Kidney glomerular epithelial cell (primary cell): ENCODE data around the gene PSMF1.

Source experiments
- DNase-seq: peaks from one replicate; lab custom pipeline; 2025; lab: John Stamatoyannopoulos, UW

The PSMF1 gene

DNA sequence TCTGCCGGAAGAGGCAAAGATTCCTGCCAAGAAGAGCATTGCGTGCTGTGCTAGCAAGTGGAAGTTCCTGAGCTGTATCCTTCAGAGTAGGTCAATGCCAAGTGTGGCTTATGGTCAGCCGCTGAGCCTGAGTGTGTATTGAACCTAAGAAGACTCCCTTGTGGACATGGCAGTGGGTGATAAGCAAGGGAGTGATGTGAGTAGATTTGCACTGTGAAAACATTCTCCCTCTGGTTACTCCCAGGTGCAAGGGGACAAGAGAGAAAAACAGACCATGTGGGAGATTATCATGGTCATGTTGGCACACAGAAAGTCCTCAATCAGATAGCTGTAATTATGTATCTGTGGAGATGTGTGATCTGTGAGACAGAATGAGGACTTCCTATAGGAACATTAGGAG is 72.4 kb downstream of the PSMF1 start:
- no peak for DNase-seq

DNA sequence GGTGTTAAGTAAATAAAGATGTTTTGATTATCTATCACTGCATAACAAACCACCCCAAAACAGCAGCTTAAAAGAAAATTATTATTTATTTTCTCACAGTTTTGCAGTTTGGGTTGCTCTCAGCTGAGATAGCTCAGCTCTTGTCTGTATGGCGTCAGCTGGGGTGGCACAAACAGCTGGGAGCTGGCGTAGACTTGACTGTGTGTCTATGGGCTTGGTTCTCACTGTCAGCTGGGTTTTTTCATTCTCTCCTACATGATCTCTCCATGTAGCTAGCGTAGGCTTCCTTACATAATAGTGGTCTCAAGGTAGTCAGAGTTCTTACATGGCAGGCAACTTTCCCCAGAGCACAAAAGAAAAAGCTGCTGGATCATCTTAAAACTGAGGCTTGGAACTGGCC is 72.9 kb downstream of the PSMF1 start:
- no peak for DNase-seq

DNA sequence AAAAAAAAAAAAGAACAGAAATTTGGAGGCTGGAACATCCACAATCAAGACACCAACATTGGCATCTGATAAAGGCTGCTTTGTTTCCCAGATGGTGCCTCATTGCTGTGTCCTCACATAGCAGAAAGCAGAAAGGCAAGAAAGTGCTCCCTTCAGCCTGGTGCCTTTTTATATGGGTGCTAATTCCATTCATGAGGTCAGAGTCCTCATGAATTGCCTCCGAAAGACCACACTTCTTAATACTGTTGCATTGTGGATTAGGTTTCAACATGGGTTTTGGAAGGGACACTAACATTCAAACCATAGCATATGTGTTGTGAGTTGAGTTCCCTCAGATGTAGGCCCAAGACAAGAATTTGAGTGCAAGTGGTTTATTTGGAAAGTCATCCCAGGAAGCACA is 76.8 kb downstream of the PSMF1 start:
- DNase-seq = no peak

DNA sequence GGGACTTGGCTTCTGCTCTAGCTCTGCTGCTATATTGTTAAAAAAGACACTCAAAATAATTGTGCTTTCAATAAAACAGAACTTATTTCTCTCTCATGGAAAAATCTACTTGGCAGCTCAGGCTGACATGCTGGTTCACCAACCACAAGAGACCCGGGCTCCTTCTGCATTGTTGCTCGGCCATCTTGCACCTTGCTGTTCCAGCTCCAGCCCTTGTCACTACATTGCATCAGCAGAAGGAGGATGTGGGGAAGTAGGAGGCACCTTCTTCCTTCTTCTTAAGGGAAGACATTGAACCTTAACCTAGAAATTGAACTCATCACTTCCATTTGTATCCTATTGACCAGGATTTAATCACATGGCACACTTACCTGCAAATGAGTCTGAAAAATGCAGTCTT is 78.2 kb downstream of the PSMF1 start:
- no peak for DNase-seq

DNA sequence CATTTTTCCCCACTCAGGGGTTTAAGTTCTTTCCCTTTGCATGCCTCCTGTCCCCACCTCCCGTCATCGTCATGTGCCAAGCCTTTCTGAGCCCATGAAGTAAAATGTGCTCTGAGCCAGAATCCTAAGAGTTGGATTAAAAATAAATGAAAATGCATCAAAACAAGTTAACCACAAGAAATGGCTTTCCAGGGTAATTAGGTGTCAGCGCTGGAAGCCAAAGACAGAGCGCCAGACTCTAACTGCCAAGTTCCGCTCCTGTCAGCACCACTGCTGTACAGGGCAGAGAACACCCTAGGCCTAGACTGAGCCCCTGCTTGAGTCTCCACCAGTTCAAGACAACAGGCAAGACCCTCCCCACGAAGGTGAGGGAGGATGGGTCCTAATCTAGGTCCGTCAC is 79.4 kb downstream of the PSMF1 start:
- DNase-seq = no peak

DNA sequence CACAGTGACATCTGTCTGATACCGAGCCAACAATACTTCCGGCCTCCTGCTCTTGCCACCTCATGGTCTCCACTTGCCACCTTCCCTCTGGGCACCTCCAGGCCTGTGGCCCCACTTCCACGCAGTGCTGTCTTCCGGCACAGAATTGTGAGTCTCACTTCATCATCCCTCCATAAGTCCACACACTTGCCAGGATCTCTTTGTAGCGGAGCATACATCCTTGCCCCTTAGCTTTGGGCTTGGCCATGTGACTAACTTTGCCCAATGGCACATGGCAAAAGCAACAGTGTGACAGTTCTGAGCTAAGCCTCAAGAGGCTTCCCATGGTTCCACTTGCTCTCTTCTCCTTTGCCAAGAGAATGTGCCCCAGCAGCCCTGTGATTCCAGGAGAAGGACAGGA is 80.3 kb downstream of the PSMF1 start:
- DNase-seq = no peak

DNA sequence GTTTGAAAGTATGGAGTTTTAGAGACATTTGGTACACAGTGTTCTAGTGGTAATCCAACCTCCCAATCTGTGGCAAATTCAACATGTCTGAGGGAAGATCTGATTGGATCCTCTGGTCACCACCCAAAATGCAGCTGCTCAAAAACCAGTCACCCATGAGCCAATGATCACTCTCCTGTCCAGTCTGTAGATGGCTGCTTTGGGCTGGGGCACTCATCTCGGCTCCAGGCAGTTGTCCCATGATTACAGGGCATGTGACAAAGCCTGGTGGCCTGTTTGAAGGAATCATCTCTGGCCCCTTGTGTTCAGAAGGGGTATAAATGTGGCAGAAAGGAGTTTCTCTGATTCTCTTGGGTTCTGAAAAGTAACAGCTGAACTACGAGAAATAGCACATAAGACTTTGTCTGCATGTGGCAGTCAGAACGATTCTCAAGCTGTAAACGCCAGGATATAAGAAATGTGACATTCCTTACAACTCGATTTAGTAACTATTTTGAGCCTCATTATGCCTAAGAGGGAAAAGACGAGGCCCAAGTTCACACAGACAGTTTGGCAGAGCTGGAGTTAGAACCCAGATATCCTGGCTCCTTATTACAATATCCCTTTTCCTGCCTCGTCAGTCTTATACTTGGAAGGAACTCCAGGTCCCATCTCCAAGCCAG is 80.9 kb downstream of the PSMF1 start:
- DNase-seq = no peak

DNA sequence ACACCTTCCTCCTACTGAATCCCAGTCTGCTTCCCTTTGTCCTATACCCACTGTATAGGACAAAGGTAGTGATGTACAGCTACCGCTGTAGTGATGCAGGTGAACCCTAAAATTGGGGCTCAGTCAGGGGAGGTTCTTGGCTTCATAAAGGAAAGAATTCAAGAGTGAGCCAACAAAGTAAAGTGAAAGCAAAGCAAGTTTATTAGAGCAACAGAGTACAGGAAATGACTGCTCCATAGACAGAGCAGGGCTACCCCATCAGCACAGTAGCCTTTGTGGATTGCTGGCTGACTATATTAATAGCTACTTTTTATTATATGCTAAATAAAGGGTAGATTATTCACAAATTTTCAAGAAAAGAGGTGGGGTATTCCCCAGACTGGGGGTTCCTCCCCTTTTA is 81.6 kb downstream of the PSMF1 start:
- no peak for DNase-seq

DNA sequence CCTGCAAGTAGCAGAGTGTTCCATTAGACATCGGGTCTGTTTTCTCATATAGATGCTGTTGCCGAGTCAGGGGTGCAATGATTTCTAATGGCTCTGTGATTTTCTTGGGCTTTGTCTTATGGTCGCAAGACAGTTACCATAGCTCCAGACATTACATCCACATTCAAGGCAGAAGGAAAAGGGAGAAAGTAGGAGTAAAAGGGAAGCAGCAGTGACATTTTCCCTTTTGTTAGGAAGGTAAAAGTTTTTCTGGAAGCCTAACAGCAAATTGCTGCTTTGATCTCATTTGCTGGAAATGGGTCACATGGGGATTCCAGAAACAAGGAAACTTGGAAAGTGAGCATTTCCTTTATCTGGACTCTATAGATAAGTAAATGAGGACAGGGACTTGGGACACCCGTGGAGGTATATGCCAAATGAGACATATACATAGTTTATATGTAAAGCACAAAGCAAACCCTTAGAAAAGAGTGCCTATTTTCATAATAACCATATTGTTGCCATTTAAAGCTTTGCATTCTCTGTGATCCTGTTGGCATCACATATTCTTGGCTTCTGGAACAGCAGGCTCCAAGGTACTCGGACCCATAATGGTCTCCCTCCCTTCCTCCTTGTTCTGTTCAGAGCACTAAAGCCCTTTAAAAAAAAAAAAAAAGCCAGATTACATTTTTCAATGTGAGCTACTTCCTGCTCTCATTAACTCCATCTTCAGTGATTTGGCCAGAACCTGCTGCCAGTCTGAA is 84.5 kb downstream of the PSMF1 start, which contains the start of gene C20orf202:
C20orf202 (plus strand) TSS at position 693 of the 743 bp plus-strand sequence. CDS start 132 bp downstream, outside the sequence.
- no peak for DNase-seq

DNA sequence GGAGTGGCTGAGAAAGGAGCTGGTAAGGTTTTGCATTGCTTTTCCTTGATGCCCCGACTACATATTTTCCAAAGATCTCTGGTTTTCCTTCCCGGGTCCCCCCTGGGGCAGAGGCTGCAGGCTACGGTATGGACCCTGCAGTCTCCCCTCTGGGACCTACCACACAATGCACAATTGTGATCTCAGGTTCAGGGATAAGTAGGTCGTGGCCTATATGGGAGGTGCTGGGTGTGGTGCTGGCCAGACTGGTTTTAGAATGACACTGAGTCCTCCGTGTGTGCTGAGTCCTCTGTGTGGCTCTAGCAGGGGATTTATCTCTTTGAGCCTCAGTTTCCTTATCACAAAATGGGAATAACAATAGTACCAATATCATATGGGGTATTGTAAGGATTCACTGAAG is 85.2 kb downstream of the PSMF1 start:
- DNase-seq = no peak

DNA sequence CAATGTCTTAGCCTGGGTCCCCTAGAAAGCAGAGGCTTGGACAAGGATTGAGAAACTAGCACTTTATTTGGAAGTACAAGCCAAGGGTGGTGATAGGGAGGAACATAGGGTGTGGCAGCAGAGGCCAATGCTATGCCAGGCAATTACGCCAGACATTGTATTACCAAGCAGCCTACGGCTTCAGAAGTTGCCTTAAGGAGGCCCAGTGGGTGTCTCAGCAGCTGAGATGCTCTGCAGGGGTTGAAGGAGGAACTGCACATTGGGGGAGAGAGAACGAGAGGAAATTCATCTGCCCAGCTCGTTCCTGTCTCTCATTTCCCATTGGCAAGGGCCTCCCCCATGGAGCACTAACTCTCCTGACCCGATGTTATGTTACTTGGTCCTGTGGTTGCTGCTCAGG is 85.7 kb downstream of the PSMF1 start:
- no peak for DNase-seq

DNA sequence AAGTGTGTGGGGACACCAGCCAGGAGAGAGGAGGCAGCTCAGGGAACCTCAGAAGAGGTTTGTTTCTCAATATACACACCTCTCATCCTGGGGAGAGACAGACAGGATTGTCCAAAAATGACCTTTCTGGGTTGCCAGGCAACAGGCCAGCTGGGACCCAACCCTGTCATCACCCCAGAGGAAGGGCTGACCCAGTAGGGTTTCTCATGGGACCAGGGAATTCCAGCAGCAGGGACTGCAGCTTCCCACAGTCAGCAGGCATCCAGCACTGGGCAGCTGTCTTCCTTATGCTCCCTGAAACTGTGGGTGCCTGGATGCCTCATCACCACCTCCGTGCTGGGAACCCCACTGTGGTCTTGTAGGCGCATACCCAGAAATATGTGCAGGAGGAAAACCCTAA is 86.2 kb downstream of the PSMF1 start:
- no peak for DNase-seq

DNA sequence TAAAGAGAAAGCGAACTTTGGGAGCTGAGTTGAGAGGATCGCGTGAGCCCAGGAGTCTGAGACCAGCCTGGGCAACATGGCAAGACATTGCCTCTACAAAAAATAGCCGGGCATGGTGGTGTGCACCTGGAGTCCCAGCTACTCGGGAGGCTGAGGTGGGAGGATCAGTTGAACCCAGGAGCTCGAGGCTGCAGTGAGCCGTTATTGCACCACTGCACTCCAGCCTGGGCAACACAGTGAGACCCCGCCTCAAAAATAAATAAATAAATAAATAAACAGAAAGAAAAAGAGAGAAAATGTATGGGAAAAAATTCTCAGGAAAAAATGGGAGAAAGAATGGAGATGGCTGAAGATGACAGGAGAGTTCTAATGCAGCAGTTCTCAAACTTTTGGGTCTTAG is 87.4 kb downstream of the PSMF1 start:
- DNase-seq = no peak

DNA sequence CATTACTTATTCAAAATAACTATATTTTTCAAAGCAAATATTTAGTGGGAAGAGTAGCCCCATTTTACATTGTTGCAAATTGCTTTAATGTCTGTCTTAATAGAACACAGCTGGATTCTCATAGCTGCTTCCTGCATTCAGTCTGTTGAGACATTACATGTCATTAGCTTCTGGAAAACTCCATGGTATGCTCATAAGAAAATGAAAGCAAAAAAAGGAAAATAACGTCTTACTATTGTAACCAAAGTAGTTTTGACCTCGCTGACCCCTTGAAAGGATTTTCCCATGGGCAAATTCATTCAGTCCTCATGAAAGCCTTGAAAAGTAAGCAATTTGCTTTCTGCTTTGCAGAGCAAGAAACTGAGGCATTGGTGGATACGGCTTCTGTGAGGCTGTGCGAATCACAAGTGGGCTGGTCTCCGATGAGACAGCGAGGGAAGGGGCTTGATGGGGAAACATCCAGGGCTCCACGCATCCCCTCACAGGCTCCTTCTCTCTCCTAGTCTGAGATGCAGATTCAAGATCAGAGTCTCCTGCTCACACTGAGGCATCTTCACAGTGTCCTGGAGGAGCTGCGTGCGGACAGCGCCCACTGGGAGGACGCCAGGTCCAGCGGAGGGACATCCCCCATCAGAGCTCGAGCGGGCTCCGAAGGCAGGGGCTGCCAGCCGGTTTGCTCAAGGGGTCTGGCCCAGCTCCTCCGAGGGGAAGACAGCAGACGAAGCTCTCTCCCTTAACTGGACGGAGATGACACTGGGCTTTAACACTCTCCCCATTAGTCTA is 88.2 kb downstream of the PSMF1 start:
- no peak for DNase-seq

DNA sequence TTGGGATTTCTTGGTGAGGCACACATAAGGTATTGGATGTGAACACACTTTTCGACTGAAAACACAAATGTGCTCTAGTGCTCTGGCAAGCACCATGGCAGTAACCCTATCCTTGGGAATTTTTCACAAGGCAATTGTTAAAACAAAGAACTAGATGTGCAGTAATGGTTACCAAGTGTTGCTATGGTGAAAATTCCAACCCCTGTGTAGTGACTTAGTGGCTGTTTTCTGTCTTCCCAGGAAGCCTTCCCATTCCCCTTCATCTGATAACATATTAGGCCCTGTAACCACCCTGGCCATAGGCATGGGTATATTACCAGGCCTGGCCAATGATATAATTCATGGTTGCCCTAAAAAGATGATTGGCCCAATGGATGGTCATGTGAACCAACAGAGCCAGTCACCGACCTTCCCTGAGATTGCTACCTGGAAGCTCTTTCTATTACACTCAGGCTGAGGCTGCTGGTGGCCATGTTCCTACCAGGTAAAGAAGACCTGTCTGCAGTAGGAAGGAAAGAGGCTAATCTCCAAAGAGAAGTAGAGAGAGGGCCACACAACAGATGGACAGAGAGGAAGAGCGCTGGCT is 89.0 kb downstream of the PSMF1 start:
- DNase-seq = no peak

DNA sequence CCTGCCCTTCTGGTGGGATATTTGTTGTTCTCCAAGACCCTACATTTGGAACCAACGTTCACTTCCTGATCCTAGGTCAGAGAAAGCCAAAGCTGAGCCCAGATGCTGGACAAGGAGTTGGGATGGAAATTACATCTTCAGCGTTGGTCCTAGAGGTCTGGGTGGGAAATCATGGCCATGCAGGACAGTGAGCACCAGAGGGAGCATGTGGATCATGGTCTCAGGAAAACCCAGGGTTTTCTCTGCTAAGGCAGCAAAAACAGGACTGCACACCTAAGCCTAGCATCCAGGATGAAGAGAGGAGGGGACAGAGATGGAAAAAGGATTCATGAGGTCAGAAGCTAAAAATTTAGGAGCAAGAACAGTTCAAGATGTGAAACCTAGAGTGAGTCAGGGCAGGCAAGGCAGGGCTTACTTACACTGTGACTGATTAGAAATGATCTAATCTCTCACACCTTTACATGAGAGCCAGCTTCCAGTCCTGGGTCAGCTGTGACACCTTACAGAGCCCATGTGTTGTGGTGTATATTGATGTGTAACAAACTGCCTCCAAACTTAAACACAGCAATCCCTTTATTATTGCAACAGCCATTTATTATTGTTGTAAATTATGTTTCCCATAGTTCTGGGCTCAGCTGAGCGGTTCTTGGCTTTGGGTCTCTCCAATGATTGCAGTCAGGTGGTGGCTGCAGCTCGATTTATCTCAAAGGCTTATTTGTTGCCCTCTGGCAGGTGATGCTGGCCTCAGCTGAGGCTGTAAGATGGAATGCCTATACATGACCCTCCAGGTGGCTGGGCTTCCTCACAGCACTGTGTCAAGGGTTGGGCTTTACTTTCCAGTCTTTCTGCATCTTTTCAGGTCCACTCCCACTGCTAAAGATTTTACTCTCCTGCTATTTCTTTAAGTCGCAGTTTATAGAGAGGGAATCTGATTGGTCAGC is 91.3 kb downstream of the PSMF1 start:
- DNase-seq = no peak

DNA sequence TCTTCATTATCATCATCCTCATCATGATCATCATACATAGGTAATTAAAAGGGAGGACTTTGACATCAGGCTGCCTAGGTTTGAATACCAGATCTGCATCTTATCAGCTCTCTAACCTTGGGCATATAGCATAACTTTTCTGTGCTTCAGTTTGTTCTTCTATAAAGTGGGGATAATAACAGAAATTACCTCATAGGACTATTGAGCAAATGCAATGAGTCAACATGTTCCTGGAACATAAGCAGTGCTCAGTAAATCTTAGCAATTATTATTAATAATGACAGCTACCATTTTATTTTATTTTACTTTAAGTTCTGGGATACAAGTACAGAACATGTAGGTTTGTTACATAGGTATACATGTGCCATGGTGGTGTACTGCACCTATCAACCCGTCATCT is 92.1 kb downstream of the PSMF1 start:
- DNase-seq = no peak

DNA sequence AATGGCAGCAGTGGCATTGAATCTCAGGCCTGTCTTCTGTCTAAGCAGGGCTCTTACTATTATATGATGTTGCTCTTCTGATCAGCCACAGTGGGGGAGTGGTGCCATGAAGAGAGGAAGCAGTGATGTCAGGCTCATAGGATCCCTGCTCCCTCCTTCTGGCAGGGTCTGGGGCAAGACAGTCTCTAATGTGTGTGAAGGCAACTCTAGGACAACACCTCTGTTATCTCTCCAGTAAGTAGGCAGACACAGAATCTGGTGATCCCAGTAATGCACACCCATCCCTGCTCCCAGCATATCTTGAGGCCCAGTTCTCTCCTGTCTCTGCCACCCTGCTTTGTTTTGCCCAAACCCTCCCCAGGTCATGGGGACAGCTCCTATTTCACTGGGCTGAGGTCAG is 93.6 kb downstream of the PSMF1 start:
- no peak for DNase-seq

DNA sequence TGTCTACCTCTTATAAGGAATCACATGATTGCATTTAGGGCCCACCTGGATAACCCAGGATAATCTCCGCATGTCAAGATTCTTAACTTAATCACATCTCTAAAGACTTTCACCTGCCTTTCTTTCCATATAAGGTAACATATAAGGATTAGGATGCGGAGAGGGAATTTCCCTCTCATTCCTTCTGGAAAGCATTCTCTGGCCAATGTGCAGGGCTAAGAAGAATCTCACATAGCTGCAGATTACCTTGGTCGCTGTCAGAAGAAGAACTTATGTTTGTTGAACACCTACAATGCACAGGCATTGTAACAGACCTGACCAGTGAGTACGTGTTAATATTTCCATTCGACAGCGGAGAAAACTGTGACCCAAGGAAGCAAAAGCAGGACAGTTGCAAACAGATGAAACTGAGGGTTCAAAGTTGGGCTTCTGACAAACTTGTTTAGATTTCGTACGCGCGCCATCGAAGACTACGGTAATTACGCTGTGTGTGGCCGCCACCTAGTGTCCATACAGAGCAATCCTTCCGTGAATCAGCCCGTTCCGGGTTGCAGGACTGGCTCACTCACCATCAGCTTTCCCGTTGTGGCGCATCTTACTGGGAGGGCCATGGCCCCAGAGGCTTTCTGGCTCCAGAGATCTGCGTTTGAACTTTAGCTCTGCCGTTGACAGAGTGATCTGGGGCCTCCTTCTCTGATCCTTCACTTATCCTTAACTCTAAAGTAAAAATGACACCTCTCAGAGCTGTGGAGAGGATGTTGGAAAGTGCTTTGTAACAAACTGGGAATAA is 94.4 kb downstream of the PSMF1 start:
- DNase-seq = peak; percentile 45

DNA sequence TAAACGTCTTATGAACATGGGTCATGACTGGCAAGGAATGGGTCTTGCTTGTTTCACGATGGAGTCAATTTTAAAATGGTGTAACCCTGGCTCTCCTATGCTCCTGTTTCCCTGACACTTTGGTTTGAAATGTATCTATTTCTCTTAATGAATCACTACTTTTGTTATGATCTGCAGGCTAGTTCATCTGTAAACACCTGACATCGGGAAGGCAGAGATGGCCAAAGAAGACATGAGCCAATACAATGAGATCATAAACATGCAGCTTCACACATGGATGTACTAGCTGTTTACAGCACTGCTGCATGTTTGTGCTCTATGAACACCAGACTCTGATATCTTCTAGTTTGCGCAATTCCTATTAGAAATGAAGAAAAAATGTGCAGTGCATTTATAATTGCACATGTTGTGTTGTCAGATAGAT is 96.4 kb downstream of the PSMF1 start:
- no peak for DNase-seq
